Measurements from ENCODE around the gene INPP5K.
"Not testable (repeated sequence)": the region's sequence is repeated elsewhere in the genome, so short reads cannot be mapped to it uniquely, and the experiment has no call there.

DNA sequence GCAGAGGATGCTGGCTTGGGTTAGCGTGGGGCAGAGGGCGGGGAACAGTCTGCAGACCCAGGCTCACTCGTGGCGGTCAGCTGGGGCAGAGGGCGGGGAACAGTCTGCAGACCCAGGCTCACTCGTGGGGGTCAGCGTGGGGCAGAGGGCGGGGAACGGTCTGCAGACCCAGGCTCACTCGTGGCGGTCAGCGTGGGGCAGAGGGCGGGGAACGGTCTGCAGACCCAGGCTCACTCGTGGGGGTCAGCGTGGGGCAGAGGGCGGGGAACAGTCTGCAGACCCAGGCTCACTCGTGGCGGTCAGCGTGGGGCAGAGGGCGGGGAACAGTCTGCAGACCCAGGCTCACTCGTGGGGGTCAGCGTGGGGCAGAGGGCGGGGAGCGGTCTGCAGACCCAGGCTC is 7.7 kb downstream of the INPP5K start:
- TF ChIP-seq, protein P1, sequence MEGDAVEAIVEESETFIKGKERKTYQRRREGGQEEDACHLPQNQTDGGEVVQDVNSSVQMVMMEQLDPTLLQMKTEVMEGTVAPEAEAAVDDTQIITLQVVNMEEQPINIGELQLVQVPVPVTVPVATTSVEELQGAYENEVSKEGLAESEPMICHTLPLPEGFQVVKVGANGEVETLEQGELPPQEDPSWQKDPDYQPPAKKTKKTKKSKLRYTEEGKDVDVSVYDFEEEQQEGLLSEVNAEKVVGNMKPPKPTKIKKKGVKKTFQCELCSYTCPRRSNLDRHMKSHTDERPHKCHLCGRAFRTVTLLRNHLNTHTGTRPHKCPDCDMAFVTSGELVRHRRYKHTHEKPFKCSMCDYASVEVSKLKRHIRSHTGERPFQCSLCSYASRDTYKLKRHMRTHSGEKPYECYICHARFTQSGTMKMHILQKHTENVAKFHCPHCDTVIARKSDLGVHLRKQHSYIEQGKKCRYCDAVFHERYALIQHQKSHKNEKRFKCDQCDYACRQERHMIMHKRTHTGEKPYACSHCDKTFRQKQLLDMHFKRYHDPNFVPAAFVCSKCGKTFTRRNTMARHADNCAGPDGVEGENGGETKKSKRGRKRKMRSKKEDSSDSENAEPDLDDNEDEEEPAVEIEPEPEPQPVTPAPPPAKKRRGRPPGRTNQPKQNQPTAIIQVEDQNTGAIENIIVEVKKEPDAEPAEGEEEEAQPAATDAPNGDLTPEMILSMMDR (IDR thresholded peaks at IDR 0.05): not testable (repeated sequence)
- not testable (repeated sequence) for TF ChIP-seq EP300 (IDR thresholded peaks at IDR 0.05)
